Measurements from ENCODE around the gene DCAF10.
"Not testable (repeated sequence)": the region's sequence is repeated elsewhere in the genome, so short reads cannot be mapped to it uniquely, and the experiment has no call there.

Gene DCAF10

GRCh38 chr9:37870081-37870798, 69.6 kb downstream of the DCAF10 start:
- no peak for DNase-seq

- DNase-seq, result no peak
Observed at GRCh38 chr9:37870799-37871176, 70.2 kb downstream of the DCAF10 start.

- no peak for DNase-seq
Observed at GRCh38 chr9:37873955-37874354, 73.4 kb downstream of the DCAF10 start.

GRCh38 chr9:37876376-37876775, 75.8 kb downstream of the DCAF10 start:
- no peak for DNase-seq

DNA sequence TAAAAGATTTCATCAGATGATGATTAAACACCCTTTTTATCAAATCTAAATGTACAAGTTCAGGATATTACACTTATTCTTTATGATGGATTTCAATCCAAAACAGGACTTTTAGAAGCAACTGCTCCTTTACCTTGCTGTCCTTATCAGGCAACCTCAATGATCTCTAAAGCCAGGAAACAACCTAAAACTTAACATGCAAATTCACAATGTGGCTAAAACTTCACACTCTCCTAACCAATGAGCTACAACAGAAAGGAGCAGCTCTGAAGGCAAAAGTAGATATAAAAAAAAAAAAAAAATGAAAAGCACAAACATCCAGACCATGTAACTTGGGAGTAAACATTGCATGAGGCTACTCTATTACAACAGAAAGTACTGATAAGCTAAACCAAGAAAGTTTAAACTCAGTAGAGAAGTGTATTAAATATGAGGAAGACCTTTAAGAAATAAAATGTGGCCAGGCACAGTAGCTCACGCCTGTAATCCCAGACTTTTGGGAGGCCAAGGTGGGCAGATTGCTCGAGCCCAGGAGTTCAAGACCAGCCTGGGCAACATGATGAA, 80.4 kb downstream of the DCAF10 start:
- no peak for DNase-seq

- not testable (repeated sequence) for DNase-seq
Observed at GRCh38 chr9:37887977-37888583, 87.5 kb downstream of the DCAF10 start.

- no peak for DNase-seq
Observed at GRCh38 chr9:37889536-37889935, 88.9 kb downstream of the DCAF10 start.

DNA sequence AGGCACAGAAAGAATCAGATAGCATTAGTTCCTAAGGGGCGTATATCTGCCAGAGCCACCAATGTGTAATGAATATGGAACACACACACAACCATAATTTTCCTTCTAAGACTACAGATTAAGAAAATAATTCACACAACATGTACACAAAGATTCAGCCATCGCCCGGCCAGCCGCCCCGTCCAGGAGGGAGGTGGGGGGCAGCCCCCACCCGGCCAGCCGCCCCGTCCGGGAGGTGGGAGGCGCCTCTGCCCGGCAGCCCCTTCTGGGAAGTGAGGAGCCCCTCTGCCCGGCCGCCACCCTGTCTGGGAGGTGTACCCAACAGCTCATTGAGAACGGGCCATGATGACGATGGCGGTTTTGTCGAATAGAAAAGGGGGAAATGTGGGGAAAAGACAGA, 90.4 kb downstream of the DCAF10 start:
- DNase-seq, result not testable (repeated sequence)

DNA sequence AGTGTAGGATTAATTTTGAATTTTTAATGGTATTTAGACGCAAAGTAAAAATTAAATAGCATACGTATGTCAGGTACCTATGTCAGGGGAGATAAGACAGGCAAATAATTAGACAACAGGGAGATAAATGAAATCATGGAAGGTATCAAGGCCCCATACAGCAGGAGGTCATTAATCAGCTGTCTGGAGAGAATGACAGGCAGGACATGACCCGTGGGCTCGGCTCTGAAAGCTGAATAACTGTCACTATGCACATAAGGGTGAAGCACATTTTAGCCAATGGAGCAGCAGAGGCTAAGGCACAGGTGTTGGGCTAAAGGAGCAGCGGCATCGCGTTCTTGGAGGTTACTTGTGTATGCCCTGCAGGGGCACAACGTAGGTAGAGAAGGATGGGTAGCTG, 91.5 kb downstream of the DCAF10 start:
- DNase-seq, result no peak

GRCh38 chr9:37897665-37898064, 97.1 kb downstream of the DCAF10 start:
- no peak for DNase-seq

DNA sequence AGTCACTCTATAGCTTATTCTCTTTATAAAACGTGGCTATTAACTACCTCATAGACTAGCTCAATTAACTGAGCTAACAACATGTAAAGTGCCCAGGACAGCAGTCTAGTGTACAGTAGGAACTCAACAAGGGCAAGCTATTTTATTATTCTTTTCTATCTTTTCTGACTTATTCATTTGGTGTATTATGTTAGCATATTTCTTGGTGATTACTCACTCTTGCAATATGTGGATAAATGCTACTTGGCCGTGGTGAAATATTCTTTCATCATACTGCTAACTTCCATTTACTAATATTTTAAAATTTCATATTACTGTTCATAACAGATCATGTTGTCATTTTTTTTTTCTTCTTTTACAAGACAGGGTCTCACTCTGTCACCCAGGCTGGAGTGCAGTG, 98.4 kb downstream of the DCAF10 start:
- peak; percentile 38 for DNase-seq

GRCh38 chr9:37902131-37902530, 101.5 kb downstream of the DCAF10 start:
- no peak for DNase-seq

DNA sequence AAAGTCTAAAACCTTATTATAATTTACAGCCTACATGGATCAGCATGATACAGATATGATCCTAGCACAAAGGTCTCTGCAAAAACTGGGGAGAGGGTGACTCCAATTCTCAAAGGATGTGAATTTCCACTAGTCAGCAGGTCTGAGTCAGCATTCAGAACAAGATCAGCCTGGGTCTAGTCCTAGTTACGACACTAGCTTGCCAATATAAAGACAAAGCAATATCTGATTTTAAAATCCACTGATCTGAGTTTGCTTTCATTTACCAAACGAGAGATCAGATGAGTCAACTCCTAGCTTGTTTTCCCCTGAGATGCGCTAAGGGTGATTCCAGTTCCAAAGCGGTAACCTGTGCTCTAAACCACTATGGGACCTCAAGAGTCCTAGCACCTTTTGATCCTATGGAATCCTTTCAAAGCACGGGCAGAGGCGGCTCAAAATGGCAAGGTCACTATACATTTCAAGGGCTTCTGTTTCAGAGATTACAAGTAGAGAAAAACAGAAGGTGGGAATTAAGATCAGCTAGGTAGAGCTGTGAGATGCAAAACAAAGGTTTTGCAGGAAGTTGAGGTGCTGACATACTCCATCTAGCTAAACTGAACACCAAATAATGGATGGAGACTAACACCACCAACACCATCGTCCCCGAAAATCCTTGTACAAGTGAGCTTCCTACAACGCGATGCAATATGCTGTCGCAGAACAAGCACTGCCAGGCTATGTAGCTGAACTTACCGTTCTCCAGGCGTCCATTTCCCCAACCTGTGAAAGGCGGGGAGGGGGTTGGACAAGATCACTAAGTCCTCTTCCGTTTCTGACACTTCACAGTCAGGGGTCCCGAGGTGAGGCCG, 102.4 kb downstream of the DCAF10 start:
- peak; percentile 34 for DNase-seq

- peak; percentile 94 for DNase-seq
Observed at GRCh38 chr9:37903647-37904444, 103.2 kb downstream of the DCAF10 start, which contains the start of gene SLC25A51. Gene SLC25A51 (minus strand): TSS chr9:37904127. CDS start chr9:37888550, 15,577 bp downstream.

- DNase-seq, result peak; percentile 45
Observed at GRCh38 chr9:37904445-37905130, 104.0 kb downstream of the DCAF10 start.

GRCh38 chr9:37905131-37905505, 104.5 kb downstream of the DCAF10 start:
- DNase-seq, result no peak

GRCh38 chr9:37905776-37906175, 105.2 kb downstream of the DCAF10 start:
- no peak for DNase-seq

DNA sequence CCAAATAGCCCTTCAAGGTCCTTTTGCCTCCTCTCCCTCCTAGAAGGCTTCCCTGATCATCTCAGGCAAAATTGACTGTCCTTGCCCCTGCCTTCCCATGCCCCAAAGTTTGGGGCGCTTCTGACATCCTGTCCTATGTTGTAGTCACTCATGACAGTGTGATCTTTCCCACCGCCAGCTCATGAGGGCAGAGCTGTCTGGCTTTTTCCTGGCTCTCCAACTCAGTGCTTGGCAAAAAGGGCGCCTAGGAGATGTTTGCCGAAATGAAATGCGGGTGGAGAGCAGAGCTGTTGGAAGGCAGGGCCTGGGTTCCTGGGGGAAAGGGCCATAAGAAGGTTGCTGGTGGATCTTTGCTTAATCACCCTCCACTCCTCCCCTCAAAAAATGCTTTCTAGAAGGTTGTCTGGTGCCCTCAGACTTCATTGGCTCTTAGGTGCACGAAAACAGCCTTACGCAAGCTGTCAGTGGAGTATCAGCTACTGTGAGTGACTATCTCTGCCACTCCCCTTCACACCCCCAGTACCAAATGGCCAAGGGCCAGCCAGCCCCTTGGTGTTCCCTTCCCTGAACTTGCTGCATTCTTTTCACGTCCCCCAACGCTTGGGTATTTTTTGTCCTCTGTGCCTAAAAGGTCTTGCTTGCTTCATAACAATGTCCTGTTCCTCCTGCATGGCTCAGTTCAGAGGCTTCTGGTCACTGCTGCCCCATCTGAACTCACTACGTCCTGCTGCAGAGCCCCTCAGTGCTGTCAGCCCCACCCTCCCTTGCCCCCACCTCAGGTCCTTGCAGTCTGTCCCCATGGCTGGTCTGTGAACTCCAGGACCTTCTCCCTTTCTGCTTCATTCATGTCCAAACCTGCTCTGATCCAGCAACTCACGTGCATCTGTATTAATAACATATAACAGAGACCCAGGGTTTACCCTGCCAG, 106.0 kb downstream of the DCAF10 start:
- DNase-seq, result no peak

DNA sequence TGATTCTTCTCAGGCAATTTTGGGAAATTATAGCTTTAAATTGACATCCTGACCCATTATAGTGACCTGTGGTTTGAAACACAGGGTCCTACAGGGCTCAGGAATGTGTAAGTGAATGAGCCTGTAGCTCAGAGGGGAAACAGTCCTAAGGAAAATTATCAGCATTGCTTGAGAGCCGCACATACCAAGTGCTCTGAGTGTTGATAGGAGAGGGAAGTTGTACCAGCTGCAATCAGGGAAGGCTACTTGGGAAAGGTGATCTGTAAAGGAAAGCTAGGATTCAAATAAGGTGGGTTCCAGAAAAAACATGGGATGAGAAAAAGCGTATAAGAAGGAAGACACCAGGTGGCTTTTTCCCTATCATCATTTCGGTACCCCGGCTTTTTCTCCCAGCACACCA, 107.7 kb downstream of the DCAF10 start:
- DNase-seq, result no peak

DNA sequence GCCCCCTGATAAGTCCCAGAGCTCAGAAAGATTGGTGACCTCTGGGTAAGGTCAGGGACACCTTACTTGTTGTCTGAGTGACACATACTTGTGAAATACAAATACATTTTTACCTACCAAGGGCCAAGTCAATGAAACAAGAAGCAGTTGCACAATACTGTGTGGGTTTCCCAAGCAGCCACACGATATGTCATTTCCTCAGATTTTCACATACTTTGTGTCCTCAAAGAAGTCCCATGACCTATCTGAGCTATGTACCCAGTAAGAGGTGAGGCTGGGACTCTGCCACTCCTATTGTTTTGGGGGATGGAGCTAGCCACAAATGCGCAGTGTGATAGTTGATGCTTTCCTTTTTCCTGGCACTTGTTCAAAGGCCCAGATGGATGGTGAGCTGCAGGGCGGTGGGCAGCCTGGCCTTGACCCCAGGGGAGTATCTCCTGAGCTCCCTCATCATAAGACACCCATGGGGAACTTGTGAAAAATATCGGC, 108.1 kb downstream of the DCAF10 start:
- DNase-seq, result peak; percentile 47

- DNase-seq, result no peak
Observed at GRCh38 chr9:37909326-37909725, 108.7 kb downstream of the DCAF10 start.
